22Rv1 (cell line): ENCODE measurements around the gene PDE4B.

ENCODE experiments used
- ZFX ChIP-seq: fragments of 450-650 bp; IDR thresholded peaks from 2 replicates; pipeline ENCODE4 v1.6.1; 2017; ENCODE audit warnings: antibody characterized with exemption, borderline replicate concordance
- TF ChIP-seq, protein P1 (sequence below): fragments of 450-650 bp; IDR thresholded peaks from 2 replicates; pipeline ENCODE4 v1.5.1; 2017; ENCODE audit warnings: mild to moderate bottlenecking

DNA sequence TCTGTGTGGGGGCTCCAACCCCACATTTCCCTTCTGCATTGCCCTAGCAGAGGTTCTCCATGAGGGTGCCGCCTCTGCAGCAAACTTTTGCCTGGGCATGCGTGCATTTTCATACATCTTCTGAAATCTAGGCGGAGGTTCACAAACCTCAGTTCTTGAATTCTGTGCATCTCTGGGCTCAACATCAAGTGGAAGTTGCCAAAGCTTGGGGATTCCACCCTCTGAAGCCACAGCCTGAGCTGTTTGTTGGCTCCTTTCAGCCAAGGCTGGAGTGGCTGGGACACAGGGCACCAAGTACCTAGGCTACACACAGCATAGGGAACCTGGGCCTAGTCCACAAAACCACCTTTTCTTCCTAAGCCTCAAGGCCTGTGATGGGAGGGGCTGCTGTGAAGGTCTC, 235.3 kb downstream of the PDE4B start:
- TF ChIP-seq, protein P1, sequence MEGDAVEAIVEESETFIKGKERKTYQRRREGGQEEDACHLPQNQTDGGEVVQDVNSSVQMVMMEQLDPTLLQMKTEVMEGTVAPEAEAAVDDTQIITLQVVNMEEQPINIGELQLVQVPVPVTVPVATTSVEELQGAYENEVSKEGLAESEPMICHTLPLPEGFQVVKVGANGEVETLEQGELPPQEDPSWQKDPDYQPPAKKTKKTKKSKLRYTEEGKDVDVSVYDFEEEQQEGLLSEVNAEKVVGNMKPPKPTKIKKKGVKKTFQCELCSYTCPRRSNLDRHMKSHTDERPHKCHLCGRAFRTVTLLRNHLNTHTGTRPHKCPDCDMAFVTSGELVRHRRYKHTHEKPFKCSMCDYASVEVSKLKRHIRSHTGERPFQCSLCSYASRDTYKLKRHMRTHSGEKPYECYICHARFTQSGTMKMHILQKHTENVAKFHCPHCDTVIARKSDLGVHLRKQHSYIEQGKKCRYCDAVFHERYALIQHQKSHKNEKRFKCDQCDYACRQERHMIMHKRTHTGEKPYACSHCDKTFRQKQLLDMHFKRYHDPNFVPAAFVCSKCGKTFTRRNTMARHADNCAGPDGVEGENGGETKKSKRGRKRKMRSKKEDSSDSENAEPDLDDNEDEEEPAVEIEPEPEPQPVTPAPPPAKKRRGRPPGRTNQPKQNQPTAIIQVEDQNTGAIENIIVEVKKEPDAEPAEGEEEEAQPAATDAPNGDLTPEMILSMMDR, result no peak
- TF ChIP-seq ZFX, result no peak
